ENCODE measurements around the gene TPO. TPM values are rescaled to one million over a fixed set of nuclear protein-coding genes. Genes with fewer than 3 reads are reported as not detected.

Gene TPO
- total RNA-seq, 1 donor: 0.21 TPM

DNA sequence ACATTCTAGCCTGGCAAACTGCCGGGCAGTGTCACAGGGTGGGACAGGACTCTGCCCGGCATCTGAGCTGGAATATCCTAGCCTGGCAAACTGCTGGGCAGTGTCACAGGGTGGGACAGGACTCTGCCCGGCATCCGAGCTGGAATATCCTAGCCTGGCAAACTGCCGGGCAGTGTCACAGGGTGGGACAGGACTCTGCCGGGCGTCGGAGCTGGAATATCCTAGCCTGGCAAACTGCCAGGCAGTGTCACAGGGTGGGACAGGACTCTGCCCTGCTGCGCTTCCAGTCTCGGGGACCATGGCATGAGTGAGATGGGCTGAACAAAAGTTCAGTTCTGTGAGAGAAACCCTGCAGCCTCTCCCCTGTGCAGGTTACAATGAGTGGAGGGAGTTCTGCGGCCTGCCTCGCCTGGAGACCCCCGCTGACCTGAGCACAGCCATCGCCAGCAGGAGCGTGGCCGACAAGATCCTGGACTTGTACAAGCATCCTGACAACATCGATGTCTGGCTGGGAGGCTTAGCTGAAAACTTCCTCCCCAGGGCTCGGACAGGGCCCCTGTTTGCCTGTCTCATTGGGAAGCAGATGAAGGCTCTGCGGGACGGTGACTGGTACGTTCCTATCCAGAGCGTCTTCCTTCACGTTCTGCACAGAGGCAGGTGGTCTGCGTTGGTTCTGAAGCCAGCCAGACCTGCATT is 80.3 kb downstream of the TPO start:
- no peak overlapping the region for H3K4me3 ChIP-seq (ENCODE audit: low read length)
- no peaks in the 10 kb centered on the region for H3K4me1 ChIP-seq (ENCODE audit: insufficient read depth, low read length)
- H3K27me3 ChIP-seq (ENCODE audit: insufficient read depth, low read length): no peaks in the 10 kb centered on the region
- no peaks in the 10 kb centered on the region for H3K9me3 ChIP-seq (ENCODE audit: low read depth, low read length)

DNA sequence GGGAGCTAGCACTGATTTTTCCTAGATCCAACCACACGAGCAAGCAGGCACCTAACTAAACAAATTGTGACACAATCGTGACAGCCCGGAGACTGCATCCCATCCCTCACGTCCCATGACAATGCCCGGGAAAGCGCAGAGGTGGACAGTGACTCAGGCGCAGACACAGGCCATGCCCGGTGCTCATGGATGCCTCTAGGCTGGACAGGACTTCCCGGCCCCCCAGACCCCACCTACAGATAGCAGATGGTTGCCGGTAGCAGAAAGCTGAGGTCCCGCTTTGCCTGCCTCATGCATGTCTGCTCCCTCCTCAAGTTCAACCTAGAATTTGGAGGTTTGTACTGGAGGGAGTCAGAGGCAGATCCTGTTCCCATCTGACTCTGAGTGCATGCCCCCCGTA is 81.0 kb downstream of the TPO start:
- Histone ChIP-seq H3K4me3 (ENCODE audit: low read length) (no peak overlapping the region), H3K9me3 (ENCODE audit: low read depth, low read length) (no peaks in the 10 kb centered on the region), H3K4me1 (ENCODE audit: insufficient read depth, low read length) (no peaks in the 10 kb centered on the region), H3K27me3 (ENCODE audit: insufficient read depth, low read length) (no peaks in the 10 kb centered on the region)

DNA sequence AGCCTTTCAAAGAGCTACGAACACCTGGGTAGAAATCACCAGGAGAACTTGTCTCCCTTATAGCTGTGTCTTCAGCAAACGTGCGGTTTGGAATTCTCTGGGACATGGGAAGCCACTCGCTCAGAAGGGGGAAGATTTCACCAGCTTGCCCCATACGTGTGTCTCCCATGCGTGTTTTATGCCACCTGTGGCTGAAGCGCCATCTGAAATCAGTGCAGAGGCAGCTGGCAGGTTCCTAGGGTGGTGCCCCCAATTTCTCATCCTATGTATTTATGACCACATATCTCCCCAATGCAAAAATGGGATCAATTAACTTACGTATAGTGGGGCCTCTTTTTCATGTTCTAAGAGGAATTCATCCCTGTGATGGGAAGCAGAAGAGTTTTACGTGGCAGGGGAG is 81.6 kb downstream of the TPO start:
- Histone ChIP-seq H3K4me3 (ENCODE audit: low read length) (no peak overlapping the region), H3K9me3 (ENCODE audit: low read depth, low read length) (no peaks in the 10 kb centered on the region), H3K27me3 (ENCODE audit: insufficient read depth, low read length) (no peaks in the 10 kb centered on the region), H3K4me1 (ENCODE audit: insufficient read depth, low read length) (no peaks in the 10 kb centered on the region)

DNA sequence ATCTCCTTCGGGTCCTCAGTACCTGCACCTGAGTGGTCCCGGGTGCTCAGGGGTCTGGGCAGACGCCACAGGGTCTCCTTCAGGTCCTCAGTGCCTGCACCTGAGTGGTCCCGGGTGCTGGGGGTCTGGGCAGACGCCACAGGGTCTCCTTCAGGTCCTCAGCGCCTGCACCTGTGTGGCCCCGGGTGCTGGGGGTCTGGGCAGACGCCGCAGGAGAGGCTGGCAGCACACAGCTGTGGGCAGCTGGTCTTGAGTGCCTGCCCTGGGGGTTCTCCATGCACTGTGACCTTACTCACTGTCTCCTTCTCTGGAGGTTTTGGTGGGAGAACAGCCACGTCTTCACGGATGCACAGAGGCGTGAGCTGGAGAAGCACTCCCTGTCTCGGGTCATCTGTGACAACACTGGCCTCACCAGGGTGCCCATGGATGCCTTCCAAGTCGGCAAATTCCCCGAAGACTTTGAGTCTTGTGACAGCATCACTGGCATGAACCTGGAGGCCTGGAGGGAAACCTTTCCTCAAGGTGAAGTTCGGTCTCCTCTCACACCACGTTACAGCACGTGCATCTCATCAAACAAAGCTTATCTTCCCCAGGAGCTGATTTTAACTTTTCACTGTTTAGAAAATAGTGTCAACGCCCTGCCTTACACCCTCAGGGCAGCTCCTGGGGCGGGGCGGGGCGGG is 82.6 kb downstream of the TPO start:
- no peak overlapping the region for H3K4me3 ChIP-seq (ENCODE audit: low read length)
- H3K4me1 ChIP-seq (ENCODE audit: insufficient read depth, low read length): no peaks in the 10 kb centered on the region
- H3K27me3 ChIP-seq (ENCODE audit: insufficient read depth, low read length): no peaks in the 10 kb centered on the region

DNA sequence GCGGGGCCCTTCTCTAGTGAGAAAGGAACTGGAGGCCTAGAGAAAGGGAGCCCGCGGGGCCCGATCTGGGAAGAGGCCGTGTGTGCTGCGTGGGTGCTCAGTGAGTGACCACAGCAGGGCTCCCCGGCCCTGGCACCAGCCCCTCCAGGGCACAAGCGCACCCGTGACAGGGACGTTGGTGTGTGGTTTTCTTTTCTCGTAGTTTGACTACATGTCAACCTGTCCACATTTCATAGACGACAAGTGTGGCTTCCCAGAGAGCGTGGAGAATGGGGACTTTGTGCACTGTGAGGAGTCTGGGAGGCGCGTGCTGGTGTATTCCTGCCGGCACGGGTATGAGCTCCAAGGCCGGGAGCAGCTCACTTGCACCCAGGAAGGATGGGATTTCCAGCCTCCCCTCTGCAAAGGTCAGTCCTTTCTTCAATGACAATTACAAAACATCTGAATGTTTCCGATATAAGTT is 83.1 kb downstream of the TPO start:
- H3K4me3 ChIP-seq (ENCODE audit: low read length): no peak overlapping the region
- no peaks in the 10 kb centered on the region for H3K27me3 ChIP-seq (ENCODE audit: insufficient read depth, low read length)
- no peaks in the 10 kb centered on the region for H3K9me3 ChIP-seq (ENCODE audit: low read depth, low read length)
- H3K4me1 ChIP-seq (ENCODE audit: insufficient read depth, low read length): no peaks in the 10 kb centered on the region

More for the DNA sequence above, 82.6 kb downstream of the TPO start:
- no peaks in the 10 kb centered on the region for H3K9me3 ChIP-seq (ENCODE audit: low read depth, low read length)

DNA sequence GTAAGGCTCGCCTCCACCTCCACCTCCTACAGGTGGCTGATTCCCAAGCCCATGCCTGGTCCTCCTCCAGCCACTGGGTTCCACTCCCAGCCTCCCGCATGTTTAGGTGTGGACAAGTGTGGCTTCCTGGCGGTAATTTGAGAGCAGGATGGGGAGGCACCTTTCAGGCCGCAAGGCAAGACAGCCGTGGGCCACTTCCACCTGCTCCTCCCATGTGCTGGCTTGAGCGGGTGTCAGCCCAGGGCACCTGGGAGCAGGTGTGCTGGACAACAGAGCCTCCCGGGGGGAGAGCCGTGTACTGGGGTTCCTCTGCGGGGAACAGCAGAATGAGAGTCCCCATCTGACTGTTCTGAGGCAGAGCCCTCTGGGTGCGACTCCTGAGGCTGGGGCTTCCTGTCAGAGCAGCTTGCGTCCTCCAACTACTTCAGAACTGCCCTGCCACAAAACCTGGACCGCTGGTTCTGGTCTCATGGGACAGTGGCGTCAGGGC is 83.9 kb downstream of the TPO start:
- Histone ChIP-seq H3K9me3 (ENCODE audit: low read depth, low read length) (no peaks in the 10 kb centered on the region), H3K4me1 (ENCODE audit: insufficient read depth, low read length) (no peaks in the 10 kb centered on the region)

DNA sequence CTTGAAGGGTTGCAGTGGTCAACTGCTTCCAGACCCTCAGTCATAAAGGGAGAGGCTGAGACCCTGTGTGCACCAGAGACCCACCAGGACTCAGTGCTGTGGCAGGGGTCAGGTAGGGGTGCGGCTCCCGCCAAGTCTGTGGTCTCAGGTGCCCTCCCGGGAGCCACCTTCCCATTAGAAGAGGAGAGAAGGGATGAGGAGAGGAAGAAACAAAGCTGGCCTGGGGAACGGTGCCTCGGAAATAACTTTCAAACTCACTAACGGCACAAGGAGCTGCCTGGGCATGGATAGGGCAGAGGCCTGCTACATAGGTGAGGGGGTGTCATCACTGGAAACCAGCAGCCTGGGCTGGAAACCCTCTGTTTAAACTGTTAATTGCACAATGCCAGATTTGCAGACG is 84.9 kb downstream of the TPO start:
- Histone ChIP-seq H3K27me3 (ENCODE audit: insufficient read depth, low read length) (no peaks in the 10 kb centered on the region), H3K4me1 (ENCODE audit: insufficient read depth, low read length) (no peaks in the 10 kb centered on the region), H3K4me3 (ENCODE audit: low read length) (no peak overlapping the region), H3K9me3 (ENCODE audit: low read depth, low read length) (no peaks in the 10 kb centered on the region)

More for the DNA sequence above, 83.9 kb downstream of the TPO start:
- H3K27me3 ChIP-seq (ENCODE audit: insufficient read depth, low read length): no peaks in the 10 kb centered on the region
- H3K4me3 ChIP-seq (ENCODE audit: low read length): no peak overlapping the region

DNA sequence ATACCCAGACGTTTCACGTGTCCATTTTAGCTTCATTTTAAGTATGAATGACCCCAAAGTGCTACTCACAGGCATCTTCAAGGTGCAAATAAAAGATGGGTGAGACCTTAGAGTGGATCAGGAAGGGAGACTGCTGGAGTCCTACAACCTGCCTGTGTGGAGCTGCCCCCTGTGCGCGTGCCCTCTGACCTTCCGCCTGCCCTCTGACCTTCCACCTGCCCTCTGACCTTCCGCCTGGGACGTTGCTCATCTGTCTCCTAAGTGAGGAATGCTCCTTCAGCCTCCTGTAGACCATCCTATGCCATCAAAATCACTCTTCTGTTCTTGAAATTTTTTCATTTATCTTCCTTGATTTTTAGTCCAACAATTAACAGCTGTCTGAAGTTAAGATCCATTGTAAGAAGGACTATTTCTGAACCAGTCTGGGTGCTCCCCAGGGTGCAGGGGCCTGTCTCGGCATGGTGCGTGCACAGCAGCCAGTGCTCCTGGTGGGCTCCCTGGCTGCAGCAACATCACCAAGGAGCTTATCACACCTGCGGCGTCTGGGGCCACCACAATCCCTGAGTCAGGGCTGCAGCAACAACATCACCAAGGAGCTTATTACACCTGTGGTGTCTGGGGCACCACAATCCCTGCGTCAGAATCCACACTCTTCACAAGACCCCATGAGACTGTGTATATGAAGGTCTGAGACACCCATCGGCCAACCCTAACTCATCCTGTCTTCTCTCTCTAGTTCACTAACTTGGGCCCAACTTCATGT is 86.0 kb downstream of the TPO start:
- Histone ChIP-seq H3K9me3 (ENCODE audit: low read depth, low read length) (no peaks in the 10 kb centered on the region), H3K4me1 (ENCODE audit: insufficient read depth, low read length) (no peaks in the 10 kb centered on the region), H3K4me3 (ENCODE audit: low read length) (no peak overlapping the region), H3K27me3 (ENCODE audit: insufficient read depth, low read length) (no peaks in the 10 kb centered on the region)

DNA sequence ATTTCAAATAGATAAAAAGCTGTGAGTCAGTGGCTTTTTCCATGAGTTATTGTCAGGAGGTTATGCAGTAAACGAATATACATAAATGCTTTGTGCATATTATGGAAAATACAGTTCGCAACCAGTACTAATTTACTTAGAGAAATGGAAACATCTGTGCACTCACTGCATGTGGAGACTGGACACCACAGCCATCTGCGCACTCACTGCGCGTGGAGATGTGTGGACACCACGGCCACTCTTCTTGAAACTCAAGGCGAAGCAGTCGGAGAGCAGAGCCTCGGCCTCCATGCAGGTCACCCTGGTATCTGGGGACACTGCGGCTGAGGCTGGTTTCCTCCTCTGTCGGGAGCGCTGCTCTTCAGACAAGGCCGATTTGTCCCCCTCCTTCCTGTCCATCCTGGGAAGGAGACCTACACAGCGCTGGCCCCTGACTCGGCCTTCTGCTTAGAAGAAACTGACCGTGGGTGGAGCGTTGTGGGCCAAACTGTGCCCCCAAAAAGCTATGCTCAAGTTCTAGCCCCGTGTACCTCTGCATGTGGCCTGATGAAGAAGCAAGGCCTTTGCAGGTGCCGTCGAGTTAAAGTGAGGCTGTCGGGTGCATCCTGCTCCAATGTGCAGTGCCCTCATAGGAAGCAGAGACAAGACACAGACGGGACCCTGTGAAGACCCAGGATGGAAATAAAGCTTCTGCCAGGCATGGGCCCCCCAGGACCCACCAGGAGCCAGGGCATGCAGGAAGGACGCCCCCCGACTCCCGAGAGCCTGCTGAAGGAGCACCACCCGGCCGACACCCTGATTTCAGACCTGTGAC is 88.0 kb downstream of the TPO start:
- no peaks in the 10 kb centered on the region for H3K27me3 ChIP-seq (ENCODE audit: insufficient read depth, low read length)
- H3K4me1 ChIP-seq (ENCODE audit: insufficient read depth, low read length): no peaks in the 10 kb centered on the region
- H3K9me3 ChIP-seq (ENCODE audit: low read depth, low read length): no peaks in the 10 kb centered on the region
- H3K4me3 ChIP-seq (ENCODE audit: low read length): no peak overlapping the region

DNA sequence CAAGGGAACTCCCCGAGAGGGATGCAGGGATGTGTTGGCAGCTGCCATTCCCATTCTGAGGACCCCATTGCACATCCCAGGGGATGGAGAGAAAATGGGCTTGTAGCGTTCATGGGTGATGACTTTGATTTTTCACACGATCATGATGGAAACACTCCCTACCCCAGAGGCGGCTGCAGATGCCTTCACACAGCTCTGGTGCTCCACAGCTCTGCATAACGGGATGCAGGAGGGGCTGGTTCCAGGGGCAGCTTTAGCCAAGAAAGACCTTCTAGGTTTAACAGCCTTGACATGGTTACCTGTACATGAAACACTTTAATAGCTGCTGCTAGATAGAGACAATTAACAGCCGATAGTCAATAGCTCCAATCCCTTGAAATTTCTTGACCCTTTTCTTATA is 88.7 kb downstream of the TPO start:
- H3K27me3 ChIP-seq (ENCODE audit: insufficient read depth, low read length): no peaks in the 10 kb centered on the region
- H3K4me3 ChIP-seq (ENCODE audit: low read length): no peak overlapping the region
- H3K4me1 ChIP-seq (ENCODE audit: insufficient read depth, low read length): no peaks in the 10 kb centered on the region
- H3K9me3 ChIP-seq (ENCODE audit: low read depth, low read length): no peaks in the 10 kb centered on the region

DNA sequence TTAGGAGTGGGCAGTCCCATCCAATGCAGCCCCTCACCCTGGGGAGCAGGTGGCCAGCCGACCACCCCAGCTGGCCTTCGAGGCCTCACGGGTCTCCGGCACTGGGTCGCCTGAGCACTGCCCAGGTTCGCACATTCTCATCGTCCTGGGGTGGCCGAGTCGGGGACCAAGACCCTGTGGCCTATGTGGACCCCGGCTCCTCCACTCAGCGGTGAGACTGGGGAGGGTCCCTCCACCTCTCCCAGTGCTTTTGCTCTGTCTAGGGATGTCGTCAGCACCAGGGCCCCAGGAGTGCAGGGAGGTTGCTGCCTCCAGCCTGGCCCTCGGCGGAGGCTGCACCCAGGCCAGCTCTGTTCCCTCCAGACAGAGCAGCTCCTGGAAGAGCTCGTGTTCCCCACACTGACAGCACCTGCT is 89.6 kb downstream of the TPO start:
- Histone ChIP-seq H3K4me3 (ENCODE audit: low read length) (no peak overlapping the region), H3K4me1 (ENCODE audit: insufficient read depth, low read length) (no peaks in the 10 kb centered on the region), H3K9me3 (ENCODE audit: low read depth, low read length) (no peaks in the 10 kb centered on the region), H3K27me3 (ENCODE audit: insufficient read depth, low read length) (no peaks in the 10 kb centered on the region)

DNA sequence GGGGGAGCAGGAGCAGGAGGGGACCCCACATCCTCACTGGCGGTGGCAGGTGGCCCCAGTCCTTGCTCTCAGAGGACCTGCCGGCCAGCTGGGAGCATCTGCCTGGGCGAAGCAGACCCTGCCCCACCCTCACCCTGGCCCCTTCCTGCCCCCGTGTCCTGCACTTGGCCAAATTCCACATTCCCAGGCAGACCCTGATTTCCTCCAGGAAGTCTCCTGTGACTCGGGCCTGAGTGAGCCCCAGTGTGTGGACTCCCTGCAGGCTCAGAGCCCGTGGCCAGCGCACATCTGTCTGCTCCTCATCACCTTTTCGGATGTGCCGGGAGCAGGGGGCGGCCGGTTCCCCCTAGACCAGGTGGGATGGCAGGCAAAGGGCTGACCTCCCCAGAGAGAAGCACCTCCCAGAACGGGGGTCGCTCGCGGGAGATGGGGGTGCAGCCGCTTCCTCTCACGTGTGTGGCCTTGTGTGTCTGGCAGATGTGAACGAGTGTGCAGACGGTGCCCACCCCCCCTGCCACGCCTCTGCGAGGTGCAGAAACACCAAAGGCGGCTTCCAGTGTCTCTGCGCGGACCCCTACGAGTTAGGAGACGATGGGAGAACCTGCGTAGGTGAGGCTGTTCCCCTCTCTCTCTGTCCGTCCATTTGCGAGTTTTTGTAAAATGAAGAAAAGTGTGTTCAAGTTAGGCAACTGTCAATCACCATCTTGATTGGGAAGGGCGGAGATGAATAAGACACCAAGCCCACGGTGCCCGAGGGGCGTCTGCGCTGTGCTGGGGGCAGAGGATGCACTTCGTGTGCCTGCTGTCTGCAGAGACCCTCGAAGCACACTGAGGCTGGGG is 90.4 kb downstream of the TPO start:
- Histone ChIP-seq H3K27me3 (ENCODE audit: insufficient read depth, low read length) (no peaks in the 10 kb centered on the region), H3K9me3 (ENCODE audit: low read depth, low read length) (no peaks in the 10 kb centered on the region), H3K4me1 (ENCODE audit: insufficient read depth, low read length) (no peaks in the 10 kb centered on the region), H3K4me3 (ENCODE audit: low read length) (no peak overlapping the region)

DNA sequence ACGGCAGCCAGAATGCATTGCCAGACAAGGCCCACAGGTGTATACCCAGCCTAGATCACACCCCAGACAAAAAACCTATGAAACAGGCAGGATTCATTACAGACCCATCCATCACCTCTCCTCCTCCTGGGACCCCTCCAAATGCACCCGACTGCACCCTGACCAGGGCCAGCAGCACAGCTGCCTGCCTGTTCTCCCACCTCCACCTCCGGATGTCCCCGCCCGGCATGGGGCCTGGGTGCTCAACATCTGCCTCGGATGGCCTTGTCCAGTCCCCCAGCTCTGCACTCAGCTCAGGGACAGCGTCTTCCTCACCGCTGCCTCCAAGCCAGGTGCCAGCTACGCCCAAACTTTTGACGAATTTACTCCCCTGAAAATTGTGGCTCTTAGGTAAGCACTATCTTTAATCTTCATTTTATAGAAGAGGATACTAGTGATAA is 91.1 kb downstream of the TPO start:
- Histone ChIP-seq H3K27me3 (ENCODE audit: insufficient read depth, low read length) (no peaks in the 10 kb centered on the region), H3K4me1 (ENCODE audit: insufficient read depth, low read length) (no peaks in the 10 kb centered on the region), H3K9me3 (ENCODE audit: low read depth, low read length) (no peaks in the 10 kb centered on the region), H3K4me3 (ENCODE audit: low read length) (no peak overlapping the region)

DNA sequence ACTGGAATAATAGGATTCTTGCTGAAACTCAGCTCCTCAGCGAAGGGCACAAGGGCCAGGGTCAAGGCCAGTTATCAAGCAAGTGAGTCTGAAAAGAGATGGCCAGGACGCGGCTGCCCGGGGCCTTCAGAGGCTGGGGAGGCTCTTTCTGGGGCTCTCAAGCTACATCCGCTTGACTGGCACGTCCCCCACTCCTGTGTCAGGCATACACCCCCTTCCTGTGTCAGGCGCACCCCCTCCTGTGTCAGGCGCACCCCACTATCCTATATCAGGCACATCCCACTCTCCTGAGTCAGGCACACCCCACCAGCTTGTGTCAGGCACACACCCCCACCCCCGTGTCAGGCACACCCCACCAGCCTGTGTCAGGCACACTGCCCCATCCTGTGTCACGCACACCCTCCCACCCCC is 91.8 kb downstream of the TPO start:
- Histone ChIP-seq H3K27me3 (ENCODE audit: insufficient read depth, low read length) (no peaks in the 10 kb centered on the region), H3K9me3 (ENCODE audit: low read depth, low read length) (no peaks in the 10 kb centered on the region), H3K4me1 (ENCODE audit: insufficient read depth, low read length) (no peaks in the 10 kb centered on the region), H3K4me3 (ENCODE audit: low read length) (no peak overlapping the region)

Data from mononuclear cell (primary cell).